ENCODE measurements around the gene MSGN1. TPM values are rescaled to one million over a fixed set of nuclear protein-coding genes. Genes with fewer than 3 reads are reported as not detected.

The MSGN1 gene
- total RNA-seq: not detected in 2 replicates

GRCh38 chr2:17816396-17817245 is at the start of gene MSGN1:
Gene MSGN1, plus strand, starts transcription at chr2:17816460. Its CDS starts 59 bp downstream, at chr2:17816519.

Other genes starting within 250 kb of the MSGN1 start
- gene SMC6, start 62.6 kb upstream of the MSGN1 start, total RNA-seq: 24.8 and 27.3 TPM in 2 replicates
- 10.8 and 25.5 TPM in 2 replicates for gene GEN1, start 62.3 kb upstream of the MSGN1 start, total RNA-seq
- 0.29 and 0.65 TPM in 2 replicates for gene KCNS3, start 62.2 kb downstream of the MSGN1 start, total RNA-seq